ENCODE results near the gene SMIM12.

The SMIM12 gene

DNA sequence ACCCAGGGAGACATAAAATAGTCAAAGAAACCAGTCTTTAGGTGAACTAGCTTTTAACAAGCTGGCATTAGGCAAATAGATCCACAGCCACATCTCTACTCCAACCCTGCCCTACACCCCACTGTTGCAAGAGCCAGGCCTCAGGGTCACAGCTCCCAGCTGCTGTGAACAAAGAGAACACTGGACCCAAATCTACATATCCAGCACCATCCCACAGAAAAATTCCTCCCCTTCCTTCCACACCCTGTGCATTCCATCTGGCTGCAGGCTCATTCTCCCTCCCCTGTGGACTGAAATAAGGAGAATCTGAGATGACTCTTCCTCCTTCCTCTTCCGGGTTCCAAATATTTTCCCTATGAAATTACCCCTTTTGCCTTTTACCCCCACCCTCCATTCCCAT, 46.7 kb upstream of the SMIM12 start:
- Histone ChIP-seq H3K9ac (no peak overlapping the region), H3K4me1 (no peaks in the 10 kb centered on the region), H3K9me3 (ENCODE audit: control insufficient read depth, low read length) (no peaks in the 10 kb centered on the region), H3K27me3 (ENCODE audit: control insufficient read depth, insufficient read depth, low read length) (no peaks in the 10 kb centered on the region), H3K79me2 (no peaks in the 10 kb centered on the region), H3K4me3 (ENCODE audit: low read depth, low read length) (no peak overlapping the region), H3K36me3 (ENCODE audit: control insufficient read depth, insufficient read depth, low read length) (no peaks in the 10 kb centered on the region), H3K27ac (no peak overlapping the region), H3K4me2 (ENCODE audit: low read length) (no peak overlapping the region), H2AFZ (no peak overlapping the region)
- TF ChIP-seq, protein P1, sequence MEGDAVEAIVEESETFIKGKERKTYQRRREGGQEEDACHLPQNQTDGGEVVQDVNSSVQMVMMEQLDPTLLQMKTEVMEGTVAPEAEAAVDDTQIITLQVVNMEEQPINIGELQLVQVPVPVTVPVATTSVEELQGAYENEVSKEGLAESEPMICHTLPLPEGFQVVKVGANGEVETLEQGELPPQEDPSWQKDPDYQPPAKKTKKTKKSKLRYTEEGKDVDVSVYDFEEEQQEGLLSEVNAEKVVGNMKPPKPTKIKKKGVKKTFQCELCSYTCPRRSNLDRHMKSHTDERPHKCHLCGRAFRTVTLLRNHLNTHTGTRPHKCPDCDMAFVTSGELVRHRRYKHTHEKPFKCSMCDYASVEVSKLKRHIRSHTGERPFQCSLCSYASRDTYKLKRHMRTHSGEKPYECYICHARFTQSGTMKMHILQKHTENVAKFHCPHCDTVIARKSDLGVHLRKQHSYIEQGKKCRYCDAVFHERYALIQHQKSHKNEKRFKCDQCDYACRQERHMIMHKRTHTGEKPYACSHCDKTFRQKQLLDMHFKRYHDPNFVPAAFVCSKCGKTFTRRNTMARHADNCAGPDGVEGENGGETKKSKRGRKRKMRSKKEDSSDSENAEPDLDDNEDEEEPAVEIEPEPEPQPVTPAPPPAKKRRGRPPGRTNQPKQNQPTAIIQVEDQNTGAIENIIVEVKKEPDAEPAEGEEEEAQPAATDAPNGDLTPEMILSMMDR (IDR thresholded peaks at IDR 0.05): no peak

- H3K9ac ChIP-seq: no peak overlapping the region
- no peak overlapping the region for H2AFZ ChIP-seq
- H3K36me3 ChIP-seq (ENCODE audit: control insufficient read depth, insufficient read depth, low read length): no peaks in the 10 kb centered on the region
- H3K4me1 ChIP-seq: no peaks in the 10 kb centered on the region
- H3K4me2 ChIP-seq (ENCODE audit: low read length): no peak overlapping the region
- no peaks in the 10 kb centered on the region for H3K79me2 ChIP-seq
- H3K4me3 ChIP-seq (ENCODE audit: low read depth, low read length): no peak overlapping the region
- no peaks in the 10 kb centered on the region for H3K27me3 ChIP-seq (ENCODE audit: control insufficient read depth, insufficient read depth, low read length)
- no peaks in the 10 kb centered on the region for H3K9me3 ChIP-seq (ENCODE audit: control insufficient read depth, low read length)
- H3K27ac ChIP-seq: no peak overlapping the region
- TF ChIP-seq, protein P1 (IDR thresholded peaks at IDR 0.05): no peak
These were observed 45.5 kb upstream of the SMIM12 start for GRCh38 chr1:34905098-34905459.

DNA sequence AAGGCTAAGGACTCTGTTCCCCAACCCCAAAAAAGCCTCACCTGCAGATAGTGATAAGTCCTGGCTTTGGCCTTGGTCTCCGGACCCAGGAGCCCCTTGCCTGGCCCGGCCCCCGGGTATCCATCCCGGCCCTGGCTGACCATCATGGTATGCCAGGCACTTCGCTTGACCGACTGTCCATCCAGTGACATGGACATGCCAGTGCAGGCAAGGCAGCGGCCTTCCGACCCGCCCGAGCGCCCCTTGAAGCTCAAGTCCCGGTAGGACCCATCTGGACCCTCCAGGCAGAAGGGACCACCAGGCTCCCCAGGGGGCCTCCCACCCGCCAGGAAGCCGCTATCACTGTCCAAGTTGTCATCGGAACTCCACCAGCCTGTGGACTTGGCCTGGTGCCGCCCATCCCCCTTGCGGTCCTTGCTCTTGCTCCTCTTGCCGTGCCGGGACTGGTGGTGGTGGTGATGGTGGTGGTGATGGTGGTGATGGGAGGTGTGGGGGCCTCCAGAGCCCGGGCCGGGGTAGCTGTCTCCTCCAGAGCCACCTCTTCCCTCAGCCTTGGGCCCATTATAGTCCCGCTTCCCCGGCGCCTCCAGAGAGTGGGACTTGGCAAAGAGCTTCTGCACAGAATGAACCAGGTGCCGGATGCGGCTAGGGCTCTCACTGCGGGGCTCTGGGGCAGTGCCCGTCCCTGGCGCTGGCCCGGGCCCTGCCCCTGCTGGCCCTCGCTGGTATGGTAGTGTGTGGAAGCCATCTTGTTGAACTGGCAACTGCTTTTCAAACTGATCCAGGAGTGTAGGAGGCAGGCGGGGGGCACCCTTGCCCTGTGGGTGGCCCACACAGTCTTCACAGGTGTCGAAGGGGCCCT, 44.9 kb upstream of the SMIM12 start:
- no peak overlapping the region for H3K9ac ChIP-seq
- no peaks in the 10 kb centered on the region for H3K4me1 ChIP-seq
- H3K36me3 ChIP-seq (ENCODE audit: control insufficient read depth, insufficient read depth, low read length): no peaks in the 10 kb centered on the region
- no peak overlapping the region for H2AFZ ChIP-seq
- H3K79me2 ChIP-seq: no peaks in the 10 kb centered on the region
- TF ChIP-seq, protein P1 (IDR thresholded peaks at IDR 0.05): no peak
- no peak overlapping the region for H3K4me3 ChIP-seq (ENCODE audit: low read depth, low read length)
- H3K27ac ChIP-seq: no peak overlapping the region
- H3K9me3 ChIP-seq (ENCODE audit: control insufficient read depth, low read length): no peaks in the 10 kb centered on the region
- H3K4me2 ChIP-seq (ENCODE audit: low read length): no peak overlapping the region
- H3K27me3 ChIP-seq (ENCODE audit: control insufficient read depth, insufficient read depth, low read length): no peaks in the 10 kb centered on the region

GRCh38 chr1:34901919-34902318, 42.4 kb upstream of the SMIM12 start:
- TF ChIP-seq, protein P1 (IDR thresholded peaks at IDR 0.05): no peak
- Histone ChIP-seq H3K4me1 (no peaks in the 10 kb centered on the region), H3K27me3 (ENCODE audit: control insufficient read depth, insufficient read depth, low read length) (no peaks in the 10 kb centered on the region), H3K9ac (no peak overlapping the region), H3K9me3 (ENCODE audit: control insufficient read depth, low read length) (no peaks in the 10 kb centered on the region), H3K4me3 (ENCODE audit: low read depth, low read length) (no peak overlapping the region), H3K27ac (no peak overlapping the region), H2AFZ (no peak overlapping the region), H3K79me2 (no peaks in the 10 kb centered on the region), H3K36me3 (ENCODE audit: control insufficient read depth, insufficient read depth, low read length) (no peaks in the 10 kb centered on the region), H3K4me2 (ENCODE audit: low read length) (no peak overlapping the region)

Measured in parathyroid adenoma (tissue), 2 donors.